Mesendoderm (in vitro differentiated cells): ENCODE data around the gene RNF5.
A peak's percentile ranks its signal among the peaks of the same experiment; 100 is the strongest.
"Not testable (repeated sequence)": the region's sequence is repeated elsewhere in the genome, so short reads cannot be mapped to it uniquely, and the experiment has no call there.

Source experiments
- DNase-seq: peaks from one replicate; pipeline ENCODE4 v3.0.0; 2013
- H2AK5ac ChIP-seq: 2 replicates; pipeline ENCODE4 v1.6.1; 2013; ENCODE audit warnings: low read length, inconsistent platforms
- H2BK120ac ChIP-seq: 2 replicates; pipeline ENCODE4 v1.6.1; 2013; ENCODE audit warnings: low read depth, mild to moderate bottlenecking, low read length, moderate library complexity, mixed read lengths
- H2BK15ac ChIP-seq: replicated peaks from 2 replicates; pipeline ENCODE4 v1.6.1; 2013; ENCODE audit warnings: low read depth, mild to moderate bottlenecking, moderate library complexity
- H2BK5ac ChIP-seq: 2 replicates; pipeline ENCODE4 v1.6.1; 2013; ENCODE audit warnings: low read length, inconsistent platforms
- H3K18ac ChIP-seq: 2 replicates; pipeline ENCODE4 v1.6.1; 2013; ENCODE audit warnings: mild to moderate bottlenecking, low read length, mixed read lengths
- H3K23ac ChIP-seq: one replicate; pipeline ENCODE4 v1.6.1; 2013; ENCODE audit warnings: low read length
- H3K27ac ChIP-seq: 2 replicates; pipeline ENCODE4 v1.5.1; 2013; ENCODE audit warnings: low read depth, mild to moderate bottlenecking, inconsistent platforms, low read length, moderate library complexity
- H3K27me3 ChIP-seq: 2 replicates; pipeline ENCODE4 v1.6.1; 2013; ENCODE audit warnings: low read length, control low read depth, mild to moderate bottlenecking, inconsistent platforms; ENCODE audit not compliant: insufficient read depth, poor library complexity
- H3K36me3 ChIP-seq: 2 replicates; pipeline ENCODE4 v1.6.1; 2013; ENCODE audit warnings: low read length, inconsistent platforms; ENCODE audit not compliant: control insufficient read depth, insufficient read depth
- H3K4ac ChIP-seq: one replicate; pipeline ENCODE4 v1.6.1; 2013; ENCODE audit warnings: low read depth, mild to moderate bottlenecking, low read length, moderate library complexity
- H3K4me1 ChIP-seq: 2 replicates; pipeline ENCODE4 v1.6.1; 2013; ENCODE audit warnings: low read depth, low read length, inconsistent platforms; ENCODE audit not compliant: control insufficient read depth
- H3K4me2 ChIP-seq: 2 replicates; pipeline ENCODE4 v1.6.1; 2013; ENCODE audit warnings: low read length
- H3K4me3 ChIP-seq: 2 replicates; pipeline ENCODE4 v1.5.1; 2013; ENCODE audit warnings: mild to moderate bottlenecking, low read length
- H3K56ac ChIP-seq: one replicate; pipeline ENCODE4 v1.6.1; 2013; ENCODE audit warnings: low read length
- H3K79me1 ChIP-seq: 2 replicates; pipeline ENCODE4 v1.6.1; 2013; ENCODE audit warnings: low read length, inconsistent platforms
- H3K79me2 ChIP-seq: 2 replicates; pipeline ENCODE4 v1.6.1; 2013; ENCODE audit warnings: mild to moderate bottlenecking, low read length; ENCODE audit not compliant: control insufficient read depth, insufficient read depth
- H3K9ac ChIP-seq: 2 replicates; pipeline ENCODE4 v1.6.1; 2013; ENCODE audit warnings: low read length, inconsistent platforms
- H4K5ac ChIP-seq: one replicate; pipeline ENCODE4 v1.6.1; 2013; ENCODE audit warnings: low read length
- H4K8ac ChIP-seq: one replicate; pipeline ENCODE4 v1.6.1; 2013; ENCODE audit warnings: low read depth, mild to moderate bottlenecking, control low read depth, low read length, moderate library complexity
- WGBS: extraction: QIAGEN DNeasy Blood & Tissue Kit; methylation state at CpG from one replicate; pipeline ENCODE4 v1.1.7; 2013; ENCODE audit warnings: low lambda C conversion rate, missing lambda C conversion rate; ENCODE audit not compliant: insufficient coverage; ENCODE audit errors: extremely low coverage; 5-methylcytosine and 5-hydroxymethylcytosine counted together

Gene RNF5

DNA sequence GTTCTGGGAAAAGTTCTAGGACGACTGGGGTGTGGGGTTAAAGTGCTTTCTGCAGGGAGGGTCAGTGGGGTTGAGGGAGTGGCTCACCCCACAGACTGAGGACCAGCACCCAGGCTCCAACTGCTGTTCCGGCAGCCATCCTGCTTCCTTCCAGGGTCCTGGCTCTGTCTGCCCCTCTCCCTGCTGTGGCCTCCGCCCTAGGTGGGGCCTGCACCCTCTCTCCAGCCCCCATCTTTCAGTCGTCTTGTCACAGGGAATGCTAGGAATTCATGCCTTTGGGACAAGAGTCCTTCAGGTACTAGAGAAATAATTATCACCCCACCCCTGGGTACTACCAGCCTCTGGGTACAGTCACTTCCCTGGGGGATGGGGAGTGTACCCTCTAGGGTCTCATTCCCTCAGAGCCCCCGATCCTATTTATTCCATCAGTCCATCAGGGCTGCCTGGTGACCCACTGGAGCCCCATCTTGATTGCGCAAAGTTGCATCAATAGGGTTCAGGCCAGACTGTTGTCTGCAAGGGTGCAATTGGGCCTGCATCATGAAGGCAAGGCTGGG is 6.0 kb downstream of the RNF5 start, which contains the start of gene AGER:
Gene AGER, minus strand, starts transcription at position 170 of the 557 bp plus-strand sequence. Its CDS starts 31 bp downstream, at position 139.
- Histone ChIP-seq H4K8ac (no peak within 1 kb of the TSS), H2BK15ac (no peak within 1 kb of the TSS), H3K9ac (no peak within 1 kb of the TSS), H3K4me1 (peaks cover 4% of the 10 kb centered on the region), H3K56ac (peak within 1 kb of the TSS; percentile 44), H3K18ac (no peak within 1 kb of the TSS), H3K36me3 (peaks cover 8% of the 10 kb centered on the region), H2AK5ac (no peak within 1 kb of the TSS), H2BK5ac (no peak within 1 kb of the TSS), H4K5ac (no peak within 1 kb of the TSS), H3K4me3 (no peak within 1 kb of the TSS), H3K79me2 (peaks cover 12% of the 10 kb centered on the region), H3K27ac (no peak within 1 kb of the TSS), H3K4me2 (no peak within 1 kb of the TSS), H3K79me1 (peaks cover 10% of the 10 kb centered on the region), H3K27me3 (no peaks in the 10 kb centered on the region), H3K4ac (no peak within 1 kb of the TSS), H2BK120ac (no peak within 1 kb of the TSS), H3K23ac (no peak within 1 kb of the TSS)
- no CpG with 5 or more reads among the region's 6 CpGs for WGBS
- DNase-seq = no peak

DNA sequence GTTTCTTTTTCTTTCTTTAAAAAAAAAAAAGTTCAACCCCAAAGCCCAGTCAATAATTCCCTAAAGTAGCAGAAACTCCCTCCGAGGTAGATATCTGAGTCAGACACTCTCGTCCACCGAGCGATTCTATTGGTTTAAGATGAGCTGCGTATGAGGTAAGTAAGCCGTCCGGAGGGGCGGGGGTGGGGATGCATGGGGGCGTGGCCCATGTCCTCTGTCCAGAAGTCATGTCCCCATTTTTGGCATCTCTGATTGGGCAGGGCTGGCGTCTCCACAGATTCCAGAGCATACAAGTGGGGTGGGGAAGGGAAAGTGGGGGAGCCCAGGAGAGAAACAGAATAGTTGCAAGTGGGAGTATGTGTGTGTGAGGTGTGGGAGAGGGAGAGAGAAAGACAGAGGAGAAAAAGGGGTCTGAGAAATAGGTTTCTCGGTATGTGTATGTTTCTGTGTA is 7.5 kb downstream of the RNF5 start:
- DNase-seq = peak; percentile 86
- not testable (repeated sequence) for H2AK5ac ChIP-seq, H3K4me2 ChIP-seq, H2BK15ac ChIP-seq, H2BK5ac ChIP-seq, H3K9ac ChIP-seq, H2BK120ac ChIP-seq, H3K79me1 ChIP-seq, H3K4me1 ChIP-seq, H3K18ac ChIP-seq, H4K8ac ChIP-seq, H4K5ac ChIP-seq, H3K23ac ChIP-seq, H3K36me3 ChIP-seq, H3K4me3 ChIP-seq, H3K56ac ChIP-seq, H3K4ac ChIP-seq, H3K27me3 ChIP-seq, H3K27ac ChIP-seq
- WGBS = no CpG with 5 or more reads among the region's 11 CpGs
- peaks cover 13% of the 10 kb centered on the region for H3K79me2 ChIP-seq

DNA sequence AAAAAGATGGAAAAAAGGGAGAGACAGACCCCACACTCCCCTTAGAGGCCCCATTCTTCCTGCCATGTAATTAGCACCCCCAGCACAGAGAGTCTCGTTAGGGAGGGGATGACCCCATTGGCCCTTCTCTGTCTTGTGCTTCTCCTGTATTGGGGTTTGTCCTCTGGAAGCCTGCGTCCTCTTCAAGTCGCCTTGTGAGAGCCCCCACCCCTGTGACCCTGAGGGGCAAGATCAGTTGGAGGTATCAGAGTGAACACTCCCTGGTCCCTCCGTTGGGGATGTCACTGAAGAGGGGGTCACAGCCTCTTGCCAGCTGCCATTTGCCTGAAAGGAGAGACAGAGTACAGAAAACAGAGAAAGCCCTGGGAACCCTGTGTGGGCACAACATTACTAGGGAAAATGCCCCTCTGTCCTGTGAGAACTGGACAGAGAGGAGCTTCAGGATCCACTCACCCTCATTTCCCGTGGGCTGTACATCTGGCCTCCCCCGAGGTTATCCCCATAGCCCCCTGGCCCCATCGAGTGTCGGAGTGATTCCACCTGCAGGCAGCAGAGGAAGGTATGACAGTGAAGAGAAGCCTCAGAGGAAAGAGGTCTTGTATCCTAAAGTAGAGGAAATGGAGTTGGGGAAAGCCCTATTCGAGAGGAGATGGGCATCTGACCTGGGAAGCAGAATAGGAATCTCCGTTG is 8.1 kb downstream of the RNF5 start:
- H3K36me3 ChIP-seq, H2BK15ac ChIP-seq, H2BK5ac ChIP-seq, H3K23ac ChIP-seq, H3K4ac ChIP-seq, H4K8ac ChIP-seq, H3K56ac ChIP-seq, H3K27me3 ChIP-seq, DNase-seq, H2BK120ac ChIP-seq, H3K18ac ChIP-seq, H3K4me2 ChIP-seq, H3K79me1 ChIP-seq, H3K9ac ChIP-seq, H3K4me1 ChIP-seq, H4K5ac ChIP-seq, H3K27ac ChIP-seq, H3K4me3 ChIP-seq, H2AK5ac ChIP-seq: not testable (repeated sequence)
- peaks cover 13% of the 10 kb centered on the region for H3K79me2 ChIP-seq
- no CpG with 5 or more reads among the region's 10 CpGs for WGBS

DNA sequence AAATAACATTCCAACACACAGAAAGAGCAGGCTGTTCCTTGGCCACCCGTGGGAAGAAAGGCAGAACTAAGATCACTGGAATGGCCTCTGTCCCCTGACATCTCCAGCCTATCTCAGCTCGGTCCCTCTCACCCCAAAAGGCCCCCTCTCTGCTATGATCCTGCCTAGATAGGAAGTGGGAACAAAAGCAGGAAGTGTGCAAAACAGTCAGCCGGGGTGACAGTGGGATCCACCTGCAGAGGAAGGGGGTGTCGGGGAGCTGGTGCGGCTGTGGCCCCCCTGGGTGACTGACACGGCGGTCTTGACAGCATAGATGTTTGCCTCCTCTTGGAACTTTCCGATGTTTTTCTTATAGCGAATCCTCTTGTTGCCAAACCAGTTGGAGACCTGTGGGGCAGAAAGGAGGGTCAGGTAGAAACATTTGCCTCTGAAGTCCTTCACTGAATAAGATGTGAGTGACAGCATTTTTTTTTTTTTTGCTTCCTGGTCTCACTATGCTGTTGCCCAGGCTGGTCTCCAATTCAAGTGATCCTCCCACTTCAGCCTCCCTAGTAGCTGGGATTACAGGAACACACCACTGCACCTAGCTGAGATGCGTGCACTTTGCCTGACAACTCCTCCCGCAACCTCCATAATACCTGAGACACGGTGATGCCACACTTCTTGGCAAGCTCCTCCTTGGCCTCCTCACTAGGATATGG is 9.0 kb downstream of the RNF5 start:
- H2BK15ac ChIP-seq = no peak overlapping the region
- H4K8ac ChIP-seq = no peak overlapping the region
- DNase-seq = no peak
- H3K18ac ChIP-seq = no peak overlapping the region
- H2BK5ac ChIP-seq = no peak overlapping the region
- WGBS = no CpG with 5 or more reads among the region's 12 CpGs
- H4K5ac ChIP-seq = no peak overlapping the region
- H3K23ac ChIP-seq = no peak overlapping the region
- peaks cover 13% of the 10 kb centered on the region for H3K79me2 ChIP-seq
- H3K56ac ChIP-seq = no peak overlapping the region
- H3K79me1 ChIP-seq = peaks cover 11% of the 10 kb centered on the region
- no peak overlapping the region for H2AK5ac ChIP-seq
- H3K4ac ChIP-seq = no peak overlapping the region
- no peak overlapping the region for H3K4me2 ChIP-seq
- peaks cover 7% of the 10 kb centered on the region for H3K36me3 ChIP-seq
- no peak overlapping the region for H3K27ac ChIP-seq
- peaks cover 9% of the 10 kb centered on the region for H3K4me1 ChIP-seq
- no peaks in the 10 kb centered on the region for H3K27me3 ChIP-seq
- no peak overlapping the region for H2BK120ac ChIP-seq
- H3K9ac ChIP-seq = no peak overlapping the region
- H3K4me3 ChIP-seq = no peak overlapping the region

DNA sequence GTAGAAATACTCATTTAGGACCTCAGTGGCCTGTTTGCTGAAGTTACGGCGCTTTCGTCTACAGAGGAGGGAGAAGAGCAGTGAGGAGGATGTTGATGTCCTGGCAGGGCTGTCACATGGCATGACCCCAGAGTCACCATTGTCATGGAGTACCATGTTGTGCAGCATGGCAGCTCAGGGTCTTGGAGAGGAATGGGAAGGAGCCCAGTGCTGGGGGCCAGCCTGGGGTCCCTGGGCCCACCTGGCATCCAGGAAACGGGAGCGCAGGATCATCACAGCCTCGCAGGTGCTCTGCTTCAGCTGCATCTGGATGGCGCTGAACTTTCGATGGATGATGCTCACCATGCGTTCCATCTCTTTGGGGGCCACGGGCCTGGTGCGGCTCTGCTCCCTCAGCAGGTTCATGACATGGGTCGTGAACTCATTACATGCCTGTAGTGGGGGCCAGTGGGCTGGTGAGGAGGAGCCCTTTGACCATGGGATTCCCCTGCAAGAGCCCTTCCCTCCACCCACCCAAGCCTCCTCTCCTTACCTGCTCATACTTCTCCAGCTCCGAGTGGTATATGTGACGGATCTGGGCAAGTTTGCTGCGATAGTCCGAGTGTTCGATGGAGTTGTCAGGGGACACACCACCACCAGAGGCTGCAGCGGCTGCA is 9.6 kb downstream of the RNF5 start:
- DNase-seq, H4K5ac ChIP-seq, H3K18ac ChIP-seq, H3K4me2 ChIP-seq, H2AK5ac ChIP-seq, H2BK120ac ChIP-seq, H3K56ac ChIP-seq, H3K9ac ChIP-seq, H3K4me3 ChIP-seq, H3K23ac ChIP-seq, H4K8ac ChIP-seq, H3K4ac ChIP-seq, H2BK5ac ChIP-seq, H3K27ac ChIP-seq, H3K27me3 ChIP-seq, H3K36me3 ChIP-seq, H2BK15ac ChIP-seq: not testable (repeated sequence)
- H3K4me1 ChIP-seq = peaks cover 12% of the 10 kb centered on the region
- H3K79me1 ChIP-seq = peaks cover 12% of the 10 kb centered on the region
- H3K79me2 ChIP-seq = peaks cover 13% of the 10 kb centered on the region
- no CpG with 5 or more reads among the region's 18 CpGs for WGBS
